Hippocampal formation (tissue), 2 donors: ENCODE data around the gene RAD51AP2.

ENCODE experiments used
- DNase-seq, 2 donors: peaks; one replicate each; lab custom pipeline; 2025; lab: John Stamatoyannopoulos, UW

RAD51AP2 gene

DNA sequence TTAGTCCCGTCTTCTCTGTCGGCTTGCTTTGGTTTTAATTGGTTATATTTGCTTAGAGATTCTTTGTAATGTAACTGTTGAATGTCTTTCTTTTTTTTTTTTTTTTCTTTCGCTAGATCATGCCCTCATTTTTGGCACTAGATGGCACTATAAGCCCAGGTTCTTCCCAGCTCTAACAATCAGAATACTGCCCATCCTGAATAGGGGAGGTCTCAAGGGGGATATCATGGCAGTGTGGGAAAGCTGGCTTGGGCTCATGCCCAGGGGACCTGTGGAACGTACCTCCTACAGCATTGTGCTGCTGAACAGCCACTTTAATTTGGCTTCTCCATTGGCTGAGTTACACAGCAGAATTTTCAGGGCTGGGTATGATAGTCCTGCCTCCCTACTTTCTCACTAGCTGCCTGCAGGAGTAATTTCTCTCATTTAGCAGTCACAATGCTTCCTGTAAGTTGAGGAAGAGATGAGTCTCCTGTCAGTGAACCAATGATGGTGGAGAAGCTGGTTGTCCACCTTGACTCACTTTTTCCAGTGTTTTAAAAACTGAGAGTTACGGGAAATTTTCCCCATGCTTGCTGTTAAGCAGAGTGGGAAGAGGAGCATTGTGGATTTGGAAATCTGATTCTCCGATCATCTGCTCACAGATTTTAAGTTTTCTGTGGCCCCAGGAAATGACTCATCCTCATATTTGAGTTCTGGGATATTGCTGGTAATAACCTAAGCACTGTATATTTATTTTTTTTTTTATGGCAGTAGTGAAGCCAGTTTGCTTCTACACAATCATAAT lies 47.2 kb downstream of the RAD51AP2 start:
- DNase-seq, result no peak

DNA sequence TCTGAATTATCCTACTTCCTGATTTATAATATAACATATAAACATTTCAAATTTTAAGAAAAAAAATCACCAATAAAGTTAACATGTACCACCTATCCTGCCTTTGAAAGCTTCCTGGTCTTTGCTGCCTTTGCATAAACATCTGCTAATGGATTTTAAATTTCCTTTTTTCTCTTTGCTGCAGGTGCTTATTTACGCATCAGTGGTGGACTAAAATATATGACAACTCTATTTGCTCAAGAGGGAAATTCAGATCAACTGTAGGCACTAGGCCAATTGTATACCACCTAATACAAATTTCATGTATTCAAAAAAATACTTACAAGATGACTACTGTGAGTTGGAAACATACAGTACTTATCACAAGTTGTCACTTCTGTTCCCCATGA lies 57.2 kb downstream of the RAD51AP2 start:
- DNase-seq, result no peak
